NK-92 (cell line): ENCODE data around the gene ASCC2.
A peak's percentile ranks its signal among the peaks of the same experiment; 100 is the strongest.
"Not testable (repeated sequence)": the region's sequence is repeated elsewhere in the genome, so short reads cannot be mapped to it uniquely, and the experiment has no call there.

Experiments used
- DNase-seq: peaks from one replicate; lab custom pipeline; 2025; ENCODE audit not compliant: unreplicated experiment; lab: John Stamatoyannopoulos, UW

Gene ASCC2

DNA sequence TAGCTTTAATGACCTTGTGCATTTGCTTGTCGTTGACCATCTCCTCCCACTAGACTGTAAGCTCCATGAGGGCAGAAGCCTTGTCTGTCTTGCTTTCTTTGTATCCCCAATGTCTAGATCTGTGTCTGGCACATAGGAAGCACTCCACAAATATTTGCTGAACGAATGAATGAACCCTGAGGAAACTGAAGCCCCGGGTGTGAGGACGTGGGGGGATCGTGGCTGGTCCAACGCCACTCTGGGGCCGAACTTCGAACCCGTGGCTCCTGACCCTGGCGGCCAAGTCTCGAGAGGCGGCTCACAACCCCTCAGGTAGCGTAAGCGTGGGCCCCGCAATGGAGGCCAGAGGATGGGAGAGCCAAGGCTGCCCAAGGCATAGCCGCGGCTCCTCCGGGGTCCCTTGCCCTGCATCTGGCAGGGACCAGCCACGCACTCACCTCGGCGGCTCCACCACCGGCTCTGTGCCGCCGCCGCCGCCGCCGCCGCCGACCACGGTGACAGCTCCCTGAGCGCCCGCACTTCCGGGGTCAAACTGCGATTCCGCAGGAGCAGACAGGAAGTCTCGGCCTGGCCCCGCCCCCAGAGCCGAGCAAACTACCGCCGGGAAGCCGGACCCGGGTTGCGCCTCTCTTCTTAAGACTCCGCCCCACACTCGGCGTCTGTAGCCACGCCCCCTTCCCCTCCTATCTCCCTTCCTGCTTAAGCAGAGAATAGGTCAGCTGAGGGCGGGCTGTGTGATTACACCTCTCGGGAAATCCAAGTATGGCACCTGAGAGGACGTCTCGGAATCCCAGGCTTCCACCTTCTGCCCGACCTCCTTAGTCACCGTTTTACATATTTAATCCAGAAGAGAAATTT, at the start of gene ASCC2:
Gene ASCC2, minus strand, starts transcription at position 534 of the 858 bp plus-strand sequence. CDS start 5,949 bp downstream, outside the sequence.
- peak; percentile 95 for DNase-seq

DNA sequence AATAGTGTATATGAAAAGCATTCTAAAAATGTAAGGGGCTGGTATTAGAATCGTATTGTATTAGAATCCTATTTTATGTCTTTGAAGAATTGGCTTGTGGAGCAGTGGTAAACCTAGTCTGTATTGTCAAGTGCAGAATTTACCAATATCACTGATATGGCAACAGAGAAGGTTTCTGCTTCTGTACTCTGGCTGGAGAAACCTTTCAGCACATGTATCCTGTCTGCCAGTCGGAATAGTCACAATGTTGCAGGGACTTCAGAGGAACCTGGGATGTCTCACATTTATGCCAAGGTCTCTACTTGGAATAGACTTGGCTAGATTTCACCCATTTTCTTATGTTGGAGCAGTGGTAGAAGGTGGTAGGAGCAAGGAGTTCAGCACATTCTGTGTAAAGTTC, 49.3 kb upstream of the ASCC2 start:
- DNase-seq = no peak

DNA sequence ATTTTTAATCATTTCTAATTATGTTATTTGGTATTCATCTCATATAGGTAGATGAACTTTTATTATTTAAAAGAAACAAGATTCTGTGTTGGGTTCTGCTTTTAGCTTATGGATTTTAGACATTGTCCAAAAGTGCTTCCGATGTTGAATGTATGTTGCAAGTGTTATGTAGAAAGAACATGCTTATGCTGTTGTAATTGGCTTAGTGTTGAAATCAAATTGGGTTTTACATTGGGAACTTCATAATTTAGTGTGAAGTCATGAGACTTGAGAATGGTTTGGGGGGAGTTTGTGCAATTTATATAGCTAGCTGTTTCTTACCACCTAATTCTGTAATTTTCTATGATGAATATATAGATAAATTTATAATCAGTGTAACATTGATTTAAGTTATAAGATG, 48.5 kb upstream of the ASCC2 start:
- DNase-seq = no peak

- no peak for DNase-seq
Measured at GRCh38 chr22:29885610-29886009, 47.5 kb upstream of the ASCC2 start.

DNA sequence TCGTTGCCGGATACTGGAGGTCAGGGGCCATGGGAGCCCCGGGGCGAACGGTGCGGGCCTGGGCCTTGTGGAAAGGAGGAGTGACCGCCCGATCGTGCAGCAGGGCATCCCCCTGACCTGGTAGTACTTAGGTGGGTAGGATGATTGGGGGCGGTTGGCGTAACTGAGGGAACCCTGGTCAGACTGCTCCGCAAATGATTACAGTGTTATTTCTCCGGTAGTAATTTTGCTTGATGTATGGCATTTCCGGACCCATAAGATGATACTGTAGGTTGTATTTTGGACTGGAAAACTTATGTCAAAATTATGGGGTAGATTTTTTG, 45.7 kb upstream of the ASCC2 start:
- DNase-seq = no peak

GRCh38 chr22:29883045-29883774, 45.1 kb upstream of the ASCC2 start, which contains the start of gene MTMR3:
Gene MTMR3 (plus strand): TSS chr22:29883174. CDS start chr22:29971060, 87,886 bp downstream.
- DNase-seq = peak; percentile 18

DNA sequence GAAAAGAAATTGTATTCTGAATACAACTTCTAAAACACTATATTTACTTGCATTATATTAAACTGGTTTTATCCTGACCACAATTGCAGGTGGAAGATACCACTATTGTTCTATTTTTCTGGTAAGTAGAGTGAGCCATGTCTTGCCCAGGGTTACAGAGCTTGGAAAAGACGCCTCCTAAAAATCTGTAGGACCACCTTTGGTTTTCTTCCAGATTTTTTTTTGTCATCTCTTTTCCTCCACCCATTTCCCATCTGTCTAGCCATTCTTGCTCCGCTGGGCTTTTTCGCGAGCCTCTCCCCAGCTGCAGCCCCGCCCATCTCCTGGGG, 44.6 kb upstream of the ASCC2 start:
- DNase-seq = no peak

GRCh38 chr22:29879753-29880152, 41.7 kb upstream of the ASCC2 start:
- DNase-seq = no peak

DNA sequence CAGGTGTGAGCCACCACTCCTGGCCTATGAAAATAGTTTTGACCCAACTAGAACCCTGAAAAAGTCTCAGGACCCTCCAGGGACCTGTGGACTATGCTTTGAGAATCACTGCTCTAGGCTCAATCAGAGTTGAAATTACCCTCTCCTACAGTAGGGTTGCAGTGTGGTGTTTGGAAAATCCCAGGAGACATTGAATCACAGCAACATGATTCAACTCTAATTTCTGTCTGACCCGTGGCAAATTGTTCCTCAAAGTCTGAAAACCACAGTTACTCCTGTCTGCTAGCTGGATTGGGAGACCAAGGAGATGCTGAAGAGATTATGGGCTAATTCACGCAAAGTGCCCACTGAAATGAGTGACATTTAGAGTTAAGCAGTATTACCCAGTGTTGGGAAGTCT, 39.5 kb upstream of the ASCC2 start:
- DNase-seq = no peak

DNA sequence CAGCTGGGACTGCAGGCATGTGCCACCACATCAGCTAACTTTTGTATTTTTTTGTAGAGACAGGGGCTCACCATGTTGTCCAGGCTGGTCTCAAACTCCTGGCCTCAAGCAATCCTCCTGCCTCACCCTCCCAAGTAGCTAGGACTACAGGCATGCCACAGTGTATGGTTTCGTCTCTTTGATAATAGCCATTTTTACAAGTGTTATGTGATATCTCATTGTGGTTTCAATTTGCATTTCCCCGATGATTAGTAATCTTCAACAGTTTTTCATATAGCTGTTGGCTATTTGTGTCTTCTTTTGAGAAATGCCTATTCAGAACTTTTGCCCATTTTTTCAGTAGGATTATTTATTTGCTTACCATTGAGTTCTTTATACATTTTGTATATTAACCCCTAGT, 35.9 kb upstream of the ASCC2 start:
- DNase-seq = no peak

GRCh38 chr22:29872989-29873388, 34.9 kb upstream of the ASCC2 start:
- DNase-seq = no peak

DNA sequence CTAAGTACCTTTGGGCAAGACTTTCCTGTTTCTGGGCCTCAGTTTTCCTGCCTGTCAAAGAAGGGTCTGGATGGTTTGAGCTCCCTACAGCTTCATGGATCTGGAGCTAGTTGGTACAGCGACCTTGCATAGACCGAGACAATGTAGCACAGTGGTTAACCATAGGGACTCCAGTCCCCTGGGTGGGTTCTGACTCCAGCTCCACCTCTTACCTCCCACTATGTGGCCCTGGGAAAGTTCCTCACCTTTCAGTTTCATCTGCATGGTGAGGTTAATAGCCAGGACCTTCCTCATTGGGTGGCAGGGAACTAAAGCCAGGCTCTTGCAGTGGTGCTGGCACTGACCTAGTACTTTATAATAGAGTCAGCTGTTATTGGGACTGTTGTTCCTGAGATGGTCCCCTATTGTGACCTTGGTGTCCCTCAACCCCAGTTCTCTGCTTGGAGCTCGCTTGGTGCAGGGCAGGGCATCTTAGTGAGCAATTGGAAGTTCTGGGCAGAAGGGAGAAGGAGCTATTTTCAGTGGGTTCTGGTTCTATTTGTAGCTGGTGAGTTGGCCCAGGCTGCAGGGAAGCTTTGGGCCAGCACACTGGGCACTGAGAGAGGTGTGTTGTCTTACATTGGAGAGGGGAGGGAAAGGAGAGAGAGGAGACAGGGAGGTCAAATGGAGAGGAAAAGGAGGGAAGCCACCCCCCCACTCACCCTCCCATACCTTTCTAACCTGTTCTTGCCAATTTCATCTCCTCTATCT, 34.2 kb upstream of the ASCC2 start:
- no peak for DNase-seq

DNA sequence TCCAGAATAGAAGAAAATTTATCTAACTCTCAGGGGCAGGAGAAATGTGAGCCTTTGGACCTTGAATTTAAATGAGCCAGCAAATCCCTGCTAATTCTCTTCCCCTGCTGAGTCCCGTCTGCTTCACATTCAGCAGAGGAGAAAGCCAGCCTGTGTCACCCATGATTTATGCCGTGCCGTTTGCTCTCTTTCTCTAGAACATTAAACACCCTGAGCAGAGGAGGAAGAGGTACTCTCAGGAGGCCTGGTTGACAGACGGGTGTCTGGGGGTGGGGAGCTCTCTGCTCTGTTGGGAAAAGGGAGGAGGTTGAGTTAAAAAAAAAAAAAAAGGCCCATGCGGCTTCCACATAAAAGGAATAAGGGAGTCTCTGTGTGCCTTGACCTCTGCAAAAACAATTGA, 33.6 kb upstream of the ASCC2 start:
- no peak for DNase-seq

GRCh38 chr22:29870574-29870973, 32.5 kb upstream of the ASCC2 start:
- DNase-seq = no peak

GRCh38 chr22:29867851-29868250, 29.8 kb upstream of the ASCC2 start:
- no peak for DNase-seq

DNA sequence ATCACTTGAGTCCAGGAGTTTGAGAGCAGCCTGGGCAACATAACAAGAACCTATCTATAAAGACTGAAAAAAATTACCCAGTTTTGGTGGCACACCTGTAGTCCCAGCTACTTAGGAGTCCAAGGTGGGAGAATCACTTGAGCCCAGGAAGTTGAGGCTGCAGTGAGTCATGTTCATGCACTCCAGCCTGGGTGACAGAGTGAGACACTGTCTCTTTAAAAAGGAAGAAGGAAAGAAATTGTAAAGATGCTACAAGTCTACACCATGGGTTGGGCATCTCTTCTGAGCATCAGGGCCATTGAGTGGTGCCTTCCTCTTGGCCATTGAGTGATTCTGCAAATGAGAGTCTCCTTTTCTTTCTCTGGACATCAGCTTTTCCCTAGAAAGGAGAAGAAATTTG, 29.2 kb upstream of the ASCC2 start:
- DNase-seq = no peak

- DNase-seq = not testable (repeated sequence)
Measured at GRCh38 chr22:29865572-29865971, 27.5 kb upstream of the ASCC2 start.

DNA sequence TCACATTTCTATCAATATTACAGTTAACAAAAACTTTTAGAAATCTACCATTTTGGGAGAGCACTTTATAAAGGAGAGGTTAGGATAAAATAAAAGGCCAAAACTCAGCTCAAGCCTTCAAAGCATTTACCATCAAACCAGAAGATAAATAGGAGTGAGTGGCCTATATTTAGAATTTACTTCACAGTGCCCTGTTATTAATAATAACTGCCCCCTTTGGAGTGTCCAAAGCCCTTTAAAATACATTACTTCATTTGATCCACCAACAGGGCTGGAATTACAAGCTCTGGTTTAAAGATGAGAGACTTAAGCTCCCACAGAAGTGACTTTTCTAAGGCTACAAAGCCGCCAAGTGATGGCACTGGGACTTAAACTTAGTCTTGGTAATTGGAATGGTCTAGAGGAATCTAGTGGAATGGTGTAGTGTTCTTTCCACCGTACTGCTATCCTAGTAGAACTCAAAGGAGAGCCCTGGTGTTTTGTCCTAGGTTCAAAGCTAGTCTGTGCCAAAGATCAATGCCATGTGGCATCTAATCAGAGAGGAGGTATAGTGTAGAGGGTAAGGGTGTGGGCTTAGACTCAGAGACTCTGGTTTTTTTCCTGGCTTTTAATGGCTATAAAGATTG, 23.7 kb upstream of the ASCC2 start:
- DNase-seq = no peak

GRCh38 chr22:29860006-29860766, 22.1 kb upstream of the ASCC2 start:
- DNase-seq = no peak

GRCh38 chr22:29859030-29859429, 21.0 kb upstream of the ASCC2 start:
- not testable (repeated sequence) for DNase-seq

DNA sequence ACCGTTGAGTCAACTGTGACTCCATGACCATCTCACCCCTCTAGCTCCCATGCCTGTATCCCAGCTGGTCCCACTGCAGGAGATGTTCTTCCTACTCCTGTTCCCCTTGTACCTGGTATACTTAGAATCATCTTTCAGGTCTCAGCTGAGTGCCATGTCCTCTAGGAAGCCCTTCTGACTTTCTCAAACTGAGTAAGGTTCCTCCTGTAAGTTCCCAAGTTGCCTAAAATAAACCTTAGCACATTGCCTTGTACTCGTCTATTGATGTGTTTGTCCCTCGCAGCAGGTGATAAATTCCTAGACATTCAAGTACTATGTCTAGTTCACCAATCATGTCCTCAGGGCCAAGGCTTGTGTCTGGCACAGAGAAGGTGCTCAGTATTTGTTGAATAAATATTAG, 18.4 kb upstream of the ASCC2 start:
- no peak for DNase-seq
